Stimulated activated CD8-positive, alpha-beta memory T cell treated with anti-CD3 and anti-CD28 coated beads, Interleukin-2, amount 100 ng/mL, for 1 hour (primary cell): ENCODE results near the gene ARHGAP11A.

ENCODE experiments used
- DNase-seq, 2 donors: peaks; one replicate each; pipeline ENCODE4 v3.0.0-alpha.2; 2020; ENCODE audit warnings: low read depth in 2 of 2

ARHGAP11A gene

DNA sequence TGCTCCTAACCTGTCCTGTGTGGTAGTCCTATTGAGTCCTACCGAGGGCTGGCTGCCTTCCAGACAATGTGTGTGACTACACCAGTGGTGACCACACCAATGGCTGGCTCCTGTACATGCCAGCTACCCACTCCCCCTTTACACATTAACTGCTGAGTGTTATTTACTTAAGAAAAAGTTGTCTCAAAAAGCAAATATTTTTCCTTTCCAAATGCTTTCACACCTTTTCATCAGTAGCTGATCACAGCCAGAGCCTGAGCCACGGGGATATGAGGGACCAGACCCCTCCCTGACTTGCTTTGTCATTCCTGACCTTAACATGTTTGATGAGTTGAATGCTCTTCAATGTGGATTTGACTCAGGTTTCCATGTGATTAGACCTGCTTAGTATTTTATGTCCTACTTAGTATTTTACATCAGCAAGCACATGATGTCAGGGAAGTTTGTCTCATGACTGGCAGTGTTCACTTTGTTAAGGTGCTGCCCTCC lies 72.9 kb downstream of the ARHGAP11A start:
- no peak for DNase-seq
